ENCODE data around the gene FRMPD1.

The FRMPD1 gene

GRCh38 chr9:37790096-37790495 is 139.3 kb downstream of the FRMPD1 start:
- in situ Hi-C loops (cut with MboI; ENCODE audit: low sequenced_read_pairs, unreplicated experiment) = no loop called here
- no peak for DNase-seq (ENCODE audit: low spot score)
- TF ChIP-seq CTCF (IDR thresholded peaks at IDR 0.05; ENCODE audit: borderline replicate concordance, control extremely low read depth, extremely low read depth, insufficient read depth, missing control alignments) = no peak

DNA sequence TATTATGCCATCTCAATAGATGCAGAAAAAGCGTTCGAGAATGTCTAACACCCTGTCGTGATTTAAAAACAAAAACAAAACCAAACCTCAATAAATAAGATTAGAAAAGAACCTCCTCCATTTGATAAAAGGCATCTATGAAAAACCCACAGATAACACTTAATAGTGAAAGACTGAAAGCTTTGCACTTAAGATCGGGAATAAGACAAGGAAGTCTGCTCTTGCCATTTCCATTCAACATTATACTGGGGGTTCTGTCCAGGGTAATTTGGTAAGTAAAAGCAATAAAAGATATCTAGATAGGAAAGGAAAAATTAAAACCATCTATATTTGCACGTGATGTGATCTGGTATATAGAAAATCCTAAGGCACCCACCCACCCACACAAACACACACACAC is 141.4 kb downstream of the FRMPD1 start:
- TF ChIP-seq CTCF (IDR thresholded peaks at IDR 0.05; ENCODE audit: borderline replicate concordance, control extremely low read depth, extremely low read depth, insufficient read depth, missing control alignments) = no peak
- DNase-seq (ENCODE audit: low spot score) = no peak
- in situ Hi-C loops (cut with MboI; ENCODE audit: low sequenced_read_pairs, unreplicated experiment) = no loop called here

GRCh38 chr9:37796232-37796631 is 145.5 kb downstream of the FRMPD1 start:
- TF ChIP-seq CTCF (IDR thresholded peaks at IDR 0.05; ENCODE audit: borderline replicate concordance, control extremely low read depth, extremely low read depth, insufficient read depth, missing control alignments) = no peak
- no peak for DNase-seq (ENCODE audit: low spot score)
- in situ Hi-C loops (cut with MboI; ENCODE audit: low sequenced_read_pairs, unreplicated experiment) = no loop called here

All from GM13976 (cell line).